CD14-positive monocyte (primary cell): ENCODE results near the gene RPS6KA2. TPM values are rescaled to one million over a fixed set of nuclear protein-coding genes. Genes with fewer than 3 reads are reported as not detected.

Source experiments
- DNase-seq, 3 donors: peaks; one replicate each; pipeline ENCODE4 v3.0.0-alpha.2; 2011 to 2022
- H2AFZ ChIP-seq: 2 replicates; pipeline ENCODE4 v1.6.0; 2012; ENCODE audit warnings: mild to moderate bottlenecking, low read depth, low read length, inconsistent platforms; ENCODE audit not compliant: insufficient read depth, poor library complexity, severe bottlenecking
- H3K27ac ChIP-seq, 2 donors: 1 replicate in 1 of 2; 2 replicates in 1 of 2; pipeline ENCODE4 v1.5.1; 2012 to 2013; ENCODE audit warnings: low read length in 2 of 2, control low read depth in 1 of 2, inconsistent platforms in 1 of 2, low read depth in 1 of 2, mild to moderate bottlenecking in 1 of 2
- H3K27me3 ChIP-seq, 2 donors: one replicate each; pipeline versions ENCODE4 v1.6.0 to v1.6.1; 2011 to 2013; ENCODE audit warnings: low read length in 2 of 2; ENCODE audit not compliant: control insufficient read depth in 2 of 2, insufficient read depth in 2 of 2
- H3K36me3 ChIP-seq, 2 donors: replicated peaks in 1 of 2; 1 replicate in 1 of 2; 2 replicates in 1 of 2; pipeline versions ENCODE4 v1.5.1 to v1.6.1; 2012 to 2013; ENCODE audit warnings: low read length in 2 of 2, control low read depth in 1 of 2, inconsistent platforms in 1 of 2, mild to moderate bottlenecking in 1 of 2; ENCODE audit not compliant: insufficient read depth in 2 of 2, control insufficient read depth in 1 of 2
- H3K4me1 ChIP-seq, 2 donors: 1 replicate in 1 of 2; 2 replicates in 1 of 2; pipeline versions ENCODE4 v1.5.1 to v1.6.1; 2012 to 2013; ENCODE audit warnings: low read length in 2 of 2, control low read depth in 1 of 2, inconsistent platforms in 1 of 2, mild to moderate bottlenecking in 1 of 2, moderate library complexity in 1 of 2; ENCODE audit not compliant: insufficient read depth in 2 of 2, control insufficient read depth in 1 of 2
- H3K4me2 ChIP-seq: replicated peaks from 2 replicates; pipeline ENCODE3; 2012; ENCODE audit warnings: low read length, moderate library complexity, mild to moderate bottlenecking; ENCODE audit not compliant: poor library complexity, severe bottlenecking; ENCODE audit errors: extremely low read depth
- H3K4me3 ChIP-seq, 3 experiments: fragments of 200-600 bp in 1 of 3; sonication (generic) in 1 of 3; replicated peaks in 1 of 3; 1 replicate in 2 of 3; 2 replicates in 1 of 3; pipeline ENCODE4 v1.5.1; 2011 to 2013; ENCODE audit warnings: low read length in 3 of 3, mild to moderate bottlenecking in 3 of 3, control low read depth in 2 of 3, low read depth in 2 of 3, inconsistent platforms in 1 of 3, moderate library complexity in 1 of 3
- H3K79me2 ChIP-seq: 2 replicates; pipeline ENCODE4 v1.6.0; 2012; ENCODE audit warnings: mild to moderate bottlenecking, control low read depth, inconsistent platforms, low read length, moderate library complexity; ENCODE audit not compliant: insufficient read depth
- H3K9ac ChIP-seq: 2 replicates; pipeline ENCODE4 v1.6.0; 2017; ENCODE audit warnings: low read length, mild to moderate bottlenecking; ENCODE audit not compliant: insufficient read depth, poor library complexity, severe bottlenecking
- H3K9me3 ChIP-seq, 2 donors: replicated peaks in 1 of 2; 1 replicate in 1 of 2; 2 replicates in 1 of 2; pipeline versions ENCODE4 v1.5.1 to v1.6.1; 2012 to 2013; ENCODE audit warnings: low read length in 2 of 2, control low read depth in 1 of 2; ENCODE audit not compliant: control insufficient read depth in 1 of 2, insufficient read depth in 1 of 2
- H4K20me1 ChIP-seq: 2 replicates; pipeline ENCODE4 v1.6.0; 2012; ENCODE audit warnings: mild to moderate bottlenecking, low read length, control low read depth, moderate library complexity; ENCODE audit not compliant: insufficient read depth
- H3K27ac Mint-ChIP-seq, 7 donors: one replicate each; pipeline ENCODE4 v1.8.0; 2020; ENCODE audit warnings: mild to moderate bottlenecking in 7 of 7, mixed read lengths in 7 of 7, moderate library complexity in 6 of 7, inconsistent platforms in 2 of 7
- H3K27me3 Mint-ChIP-seq, 3 donors: one replicate each; pipeline ENCODE4 v1.8.0; 2021 to 2022; ENCODE audit warnings: low read depth in 3 of 3, mild to moderate bottlenecking in 3 of 3, mixed read lengths in 3 of 3, moderate library complexity in 3 of 3, inconsistent platforms in 1 of 3
- H3K36me3 Mint-ChIP-seq, 2 donors: one replicate each; pipeline ENCODE4 v1.8.0; 2020; ENCODE audit warnings: mixed read lengths in 2 of 2, inconsistent platforms in 1 of 2, mild to moderate bottlenecking in 1 of 2
- H3K4me1 Mint-ChIP-seq: one replicate; pipeline ENCODE4 v1.8.0; 2020; ENCODE audit warnings: mild to moderate bottlenecking, mixed read lengths
- H3K4me3 Mint-ChIP-seq, 2 donors: one replicate each; pipeline ENCODE4 v1.8.0; 2020; ENCODE audit warnings: mild to moderate bottlenecking in 2 of 2, mixed read lengths in 2 of 2, moderate library complexity in 1 of 2
- H3K9me3 Mint-ChIP-seq, 7 donors: one replicate each; pipeline ENCODE4 v1.8.0; 2020 to 2022; ENCODE audit warnings: mixed read lengths in 7 of 7, mild to moderate bottlenecking in 6 of 7, moderate library complexity in 6 of 7, inconsistent platforms in 2 of 7
- WGBS: methylation state at CpG from one replicate; pipeline ENCODE4 v1.1.5; 2013; ENCODE audit warnings: missing lambda C conversion rate; ENCODE audit not compliant: insufficient coverage; 5-methylcytosine and 5-hydroxymethylcytosine counted together
- intact Hi-C, 2 donors: fragments of 100-400 bp; cut with micrococcal nuclease; formaldehyde crosslinking; loops; one replicate each; pipeline versions ENCODE4 v1.15.0 to v1.15.1; 2023
- polyA plus RNA-seq, 3 donors: library from polyadenylated mRNA; depleted of rRNA in 1 of 3; unstranded in 2 of 3; stranded (reverse) in 1 of 3; fragments of 300-500 nt in 2 of 3; fragments of >200 nt in 1 of 3; fragmentation: Illumina TruSeq in 2 of 3; gene quantifications; 1 replicate in 2 of 3; 2 replicates in 1 of 3; pipeline ENCODE4 v1.2.3, GENCODE V29; 2012 to 2021
- TF ChIP-seq, protein P1 (sequence below): fragments of 200-600 bp; IDR thresholded peaks from one replicate; pipeline ENCODE4 v1.8.0; 2022; ENCODE audit warnings: antibody characterized with exemption, mild to moderate bottlenecking

Gene RPS6KA2
- polyA plus RNA-seq, 3 donors: 1.4 to 3.1 (median 1.9) TPM

DNA sequence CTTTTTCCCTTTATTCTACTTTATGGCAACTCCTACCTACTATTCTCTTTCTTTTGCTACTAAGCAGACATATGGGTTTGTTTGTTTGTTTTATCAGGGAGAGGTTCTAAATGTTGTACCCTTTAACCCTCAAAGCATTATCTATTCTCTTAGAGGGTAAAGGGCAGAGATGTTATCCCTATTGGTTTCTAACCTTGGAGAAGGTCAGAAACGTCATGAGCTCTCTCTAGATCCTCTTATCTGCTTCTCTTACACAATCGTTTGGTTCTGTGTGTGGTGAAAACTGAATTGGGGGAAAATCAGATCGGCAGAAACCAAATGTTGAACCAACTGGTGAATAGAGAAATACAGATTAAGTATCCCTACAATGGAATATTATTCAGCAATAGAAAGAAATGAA lies 237.9 kb downstream of the RPS6KA2 start:
- no CpG with 5 or more reads among the region's 3 CpGs for WGBS
- no peak for DNase-seq
- Histone ChIP-seq H3K9me3 (no peaks in the 10 kb centered on the region), H3K27me3 (no peaks in the 10 kb centered on the region), H3K4me2 (no peak overlapping the region), H2AFZ (no peak overlapping the region), H3K79me2 (no peaks in the 10 kb centered on the region), H3K9ac (no peak overlapping the region), H3K4me1 (peaks cover 3 to 4% of the 10 kb centered on the region in 2 donors), H3K36me3 (no peaks in the 10 kb centered on the region), H4K20me1 (no peaks in the 10 kb centered on the region), H3K4me3 (no peak overlapping the region), H3K27ac (no peak overlapping the region)
- intact Hi-C loops: loop anchor here in 1 of 2 donors (10.0 kb wide), 1 partner anchor 236 kb away; the partner anchor contains the start of gene RPS6KA2
- Mint-ChIP-seq H3K9me3 (no peaks in the 10 kb centered on the region), H3K27ac (no peak overlapping the region), H3K27me3 (peaks cover 0 to 13% (median 3%) of the 10 kb centered on the region in 3 donors), H3K4me1 (peaks cover 23% of the 10 kb centered on the region), H3K36me3 (no peaks in the 10 kb centered on the region), H3K4me3 (no peak overlapping the region)
- TF ChIP-seq, protein P1, sequence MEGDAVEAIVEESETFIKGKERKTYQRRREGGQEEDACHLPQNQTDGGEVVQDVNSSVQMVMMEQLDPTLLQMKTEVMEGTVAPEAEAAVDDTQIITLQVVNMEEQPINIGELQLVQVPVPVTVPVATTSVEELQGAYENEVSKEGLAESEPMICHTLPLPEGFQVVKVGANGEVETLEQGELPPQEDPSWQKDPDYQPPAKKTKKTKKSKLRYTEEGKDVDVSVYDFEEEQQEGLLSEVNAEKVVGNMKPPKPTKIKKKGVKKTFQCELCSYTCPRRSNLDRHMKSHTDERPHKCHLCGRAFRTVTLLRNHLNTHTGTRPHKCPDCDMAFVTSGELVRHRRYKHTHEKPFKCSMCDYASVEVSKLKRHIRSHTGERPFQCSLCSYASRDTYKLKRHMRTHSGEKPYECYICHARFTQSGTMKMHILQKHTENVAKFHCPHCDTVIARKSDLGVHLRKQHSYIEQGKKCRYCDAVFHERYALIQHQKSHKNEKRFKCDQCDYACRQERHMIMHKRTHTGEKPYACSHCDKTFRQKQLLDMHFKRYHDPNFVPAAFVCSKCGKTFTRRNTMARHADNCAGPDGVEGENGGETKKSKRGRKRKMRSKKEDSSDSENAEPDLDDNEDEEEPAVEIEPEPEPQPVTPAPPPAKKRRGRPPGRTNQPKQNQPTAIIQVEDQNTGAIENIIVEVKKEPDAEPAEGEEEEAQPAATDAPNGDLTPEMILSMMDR: no peak

DNA sequence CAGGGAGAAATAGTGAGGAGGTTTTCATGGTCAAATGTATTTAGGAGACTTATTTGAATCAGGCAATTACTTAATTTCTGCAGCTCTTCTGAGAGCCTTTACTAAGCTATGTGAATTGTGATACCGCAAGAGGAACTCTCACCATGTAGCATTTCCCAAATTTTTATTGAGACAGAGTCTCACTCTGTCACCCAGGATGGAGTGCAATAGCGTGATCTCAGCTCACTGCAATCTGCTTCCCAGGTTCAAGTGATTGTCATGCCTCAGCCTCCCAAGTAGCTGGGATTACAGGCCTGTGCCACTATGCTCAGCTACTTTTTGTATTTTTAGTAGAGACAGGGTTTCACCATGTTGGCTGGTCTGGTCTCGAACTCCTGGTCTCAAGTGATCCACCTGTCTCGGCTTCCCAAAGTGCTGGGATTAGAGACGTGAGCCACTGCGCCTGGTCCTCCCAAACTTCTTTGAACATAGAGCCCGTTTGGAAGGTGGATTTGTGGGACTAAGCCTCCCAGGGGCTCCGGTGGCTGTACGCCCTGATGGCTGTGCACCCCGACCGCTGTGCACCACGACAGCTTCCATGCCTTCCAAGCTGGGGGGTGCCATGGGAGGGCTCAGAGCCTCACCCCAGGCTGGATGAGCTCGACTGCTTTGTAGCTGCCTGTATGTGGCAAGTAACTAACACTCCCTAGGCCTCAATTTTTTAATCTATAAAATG lies 238.6 kb downstream of the RPS6KA2 start:
- no peaks in the 10 kb centered on the region for H3K36me3 ChIP-seq
- WGBS: 82% methylated on average over 8 of the region's 13 CpGs
- H3K4me1 ChIP-seq: peaks cover 7 to 11% of the 10 kb centered on the region in 2 donors
- H3K9me3 Mint-ChIP-seq: no peaks in the 10 kb centered on the region
- no peak overlapping the region for H2AFZ ChIP-seq
- H3K27ac ChIP-seq: no peak overlapping the region
- no peaks in the 10 kb centered on the region for H4K20me1 ChIP-seq
- H3K4me2 ChIP-seq: no peak overlapping the region
- peaks cover 27% of the 10 kb centered on the region for H3K4me1 Mint-ChIP-seq
- DNase-seq: no peak
- H3K27me3 ChIP-seq: no peaks in the 10 kb centered on the region
- no peaks in the 10 kb centered on the region for H3K9me3 ChIP-seq
- no peak overlapping the region for H3K4me3 ChIP-seq
- H3K4me3 Mint-ChIP-seq: no peak overlapping the region
- intact Hi-C loops: loop anchor here in 1 of 2 donors (10.0 kb wide), 1 partner anchor 236 kb away; the partner anchor contains the start of gene RPS6KA2
- H3K79me2 ChIP-seq: no peaks in the 10 kb centered on the region
- H3K9ac ChIP-seq: no peak overlapping the region
- H3K36me3 Mint-ChIP-seq: no peaks in the 10 kb centered on the region
- TF ChIP-seq, protein P1: no peak
- peaks cover 0 to 12% (median 3%) of the 10 kb centered on the region in 3 donors for H3K27me3 Mint-ChIP-seq
- H3K27ac Mint-ChIP-seq: peak overlapping the region in 2 of 7 donors; percentile 10 to 41
